ENCODE measurements around the gene TEDDM1. TPM values are rescaled to one million over a fixed set of nuclear protein-coding genes. Genes with fewer than 3 reads are reported as not detected.

Gene TEDDM1
- total and polyA plus RNA-seq, 2 experiments from 2014 or later = not detected

GRCh38 chr1:182433580-182433979 lies 33.1 kb upstream of the TEDDM1 start:
- Mint-ChIP-seq H3K9me3 (peaks cover 10% of the 10 kb centered on the region), H3K36me3 (ENCODE audit: low read depth) (peaks cover 6% of the 10 kb centered on the region; the same call in 2 of the 3 replicates), H3K27ac (no peak overlapping the region), H3K27me3 (ENCODE audit: insufficient read depth, low read depth, poor library complexity) (peaks cover 5% of the 10 kb centered on the region), H3K4me1 (no peaks in the 10 kb centered on the region), H3K4me3 (no peak overlapping the region)
- TF ChIP-seq STAT1 (IDR thresholded peaks at IDR 0.05; ENCODE audit: unreplicated experiment) = no peak
- TF ChIP-seq NANOG (IDR thresholded peaks at IDR 0.05; ENCODE audit: borderline replicate concordance) = no peak
- TF ChIP-seq JUNB (IDR thresholded peaks at IDR 0.05; ENCODE audit: unreplicated experiment) = no peak
- TF ChIP-seq EZH2 (IDR thresholded peaks at IDR 0.05; ENCODE audit: low read depth, unreplicated experiment) = no peak
- TF ChIP-seq CTCF (conservative IDR thresholded peaks at IDR 0.05; ENCODE audit: low read depth in 2 of 2) = no peak
- TF ChIP-seq ETS1 (IDR thresholded peaks at IDR 0.05) = no peak
- no peak for TF ChIP-seq CREB1 (CRISPR knock-in tag; IDR thresholded peaks at IDR 0.05; ENCODE audit: low read depth)
- no peak for TF ChIP-seq ZNF462 (CRISPR knock-in tag; IDR thresholded peaks at IDR 0.05)
- TF ChIP-seq ZNF114 (CRISPR knock-in tag; IDR thresholded peaks at IDR 0.05) = no peak
- no peak for TF ChIP-seq POLR2AphosphoS5 (IDR thresholded peaks at IDR 0.05; ENCODE audit: low read depth)
- TF ChIP-seq EZH2phosphoT487 (IDR thresholded peaks at IDR 0.05; ENCODE audit: unreplicated experiment) = no peak
- TF ChIP-seq REST (IDR thresholded peaks at IDR 0.05; ENCODE audit: unreplicated experiment) = no peak
- no peak for TF ChIP-seq ZNF331 (CRISPR knock-in tag; IDR thresholded peaks at IDR 0.05; ENCODE audit: low read depth)
- H3K4me3 ChIP-seq = no peak overlapping the region
- no peak overlapping the region for H3K4me2 ChIP-seq
- H2AFZ ChIP-seq = no peak overlapping the region
- no peaks in the 10 kb centered on the region for H4K20me1 ChIP-seq (replicated peaks; ENCODE audit: insufficient read depth)
- no peaks in the 10 kb centered on the region for H3K4me1 ChIP-seq (ENCODE audit: insufficient read depth)
- H3K36me3 ChIP-seq (ENCODE audit: insufficient read depth) = no peaks in the 10 kb centered on the region
- no peaks in the 10 kb centered on the region for H3K27me3 ChIP-seq (ENCODE audit: insufficient read depth)
- ATAC-seq = no peak
- no peaks in the 10 kb centered on the region for H3F3A ChIP-seq (replicated peaks; ENCODE audit: low read depth)
- H3K9me2 ChIP-seq (ENCODE audit: insufficient read depth) = no peaks in the 10 kb centered on the region
- DNase-seq (ENCODE audit: low spot score) = no peak
- no peak overlapping the region for H3K27ac ChIP-seq (ENCODE audit: low read depth)
- no peaks in the 10 kb centered on the region for H3K79me2 ChIP-seq (replicated peaks; ENCODE audit: insufficient read depth)

Data from GM23338 (cell line).